Measurements from ENCODE around the gene ANK2. TPM values are rescaled to one million over a fixed set of nuclear protein-coding genes. Genes with fewer than 3 reads are reported as not detected.

Gene ANK2
- polyA plus RNA-seq, 1 donor (not counting 4 experiments of a cell fraction or from before 2014, with no cell fraction given) = 0.22 TPM

- H3K9ac ChIP-seq (ENCODE audit: control insufficient read depth, extremely low read depth, insufficient read depth, low read length) = no peak overlapping the region
Measured at GRCh38 chr4:113273721-113274220, 224.3 kb downstream of the ANK2 start.

GRCh38 chr4:113276464-113277170 lies 227.2 kb downstream of the ANK2 start:
- H3K4me3 ChIP-seq (ENCODE audit: control insufficient read depth in 2 of 3, extremely low read depth in 1 of 3, insufficient read depth in 2 of 3, low read depth in 1 of 3, low read length in 3 of 3) = no peak overlapping the region
- peaks cover 5% of the 10 kb centered on the region for H3K27me3 ChIP-seq (ENCODE audit: control insufficient read depth, extremely low read depth, insufficient read depth, low read length)
- H3K36me3 ChIP-seq (ENCODE audit: control insufficient read depth in 2 of 2, extremely low read depth in 1 of 2, insufficient read depth in 2 of 2, low read length in 2 of 2) = no peaks in the 10 kb centered on the region
- TF ChIP-seq EZH2 (IDR thresholded peaks at IDR 0.05; ENCODE audit: low read length) (no peak), CTCF (optimal IDR thresholded peaks at IDR 0.05 in 1 of 3, IDR thresholded peaks at IDR 0.05 in 1 of 3, conservative IDR thresholded peaks at IDR 0.05 in 1 of 3; ENCODE audit: extremely low read depth in 1 of 3, insufficient read depth in 2 of 3, low read length in 3 of 3) (no peak)
- H3K9ac ChIP-seq (ENCODE audit: control insufficient read depth, extremely low read depth, insufficient read depth, low read length) = no peak overlapping the region
- DNase-seq (ENCODE audit: low read depth, low spot score) (no peak), FAIRE-seq (no peak)
- H3K4me2 ChIP-seq (ENCODE audit: control insufficient read depth, extremely low read depth, insufficient read depth, low read depth, low read length) = no peak overlapping the region
- no peak overlapping the region for H3K27ac ChIP-seq (ENCODE audit: control insufficient read depth, insufficient read depth, low read length)
- no peak overlapping the region for H2AFZ ChIP-seq (ENCODE audit: control insufficient read depth, low read length)
- H4K20me1 ChIP-seq (ENCODE audit: control insufficient read depth, extremely low read depth, insufficient read depth, low read length) = no peaks in the 10 kb centered on the region
- no peaks in the 10 kb centered on the region for H3K9me1 ChIP-seq (ENCODE audit: control insufficient read depth, extremely low read depth, insufficient read depth, low read length)
- H3K79me2 ChIP-seq (ENCODE audit: control insufficient read depth, insufficient read depth, low read length) = no peaks in the 10 kb centered on the region
- no peaks in the 10 kb centered on the region for H3K4me1 ChIP-seq (ENCODE audit: control insufficient read depth, extremely low read depth, insufficient read depth, low read length)
- dilution Hi-C loops (cut with MboI; ENCODE audit: extremely low pct_ligation_motif_present, low sequenced_read_pairs) = no loop called here
- no peaks in the 10 kb centered on the region for H3K9me3 ChIP-seq (ENCODE audit: control insufficient read depth, low read depth, low read length)

More at GRCh38 chr4:113273721-113274220, 224.3 kb downstream of the ANK2 start:
- H3K27me3 ChIP-seq (ENCODE audit: control insufficient read depth, extremely low read depth, insufficient read depth, low read length) = peaks cover 8% of the 10 kb centered on the region
- H4K20me1 ChIP-seq (ENCODE audit: control insufficient read depth, extremely low read depth, insufficient read depth, low read length) = no peaks in the 10 kb centered on the region
- no peak overlapping the region for H3K27ac ChIP-seq (ENCODE audit: control insufficient read depth, insufficient read depth, low read length)
- no peaks in the 10 kb centered on the region for H3K4me1 ChIP-seq (ENCODE audit: control insufficient read depth, extremely low read depth, insufficient read depth, low read length)
- no peaks in the 10 kb centered on the region for H3K36me3 ChIP-seq (ENCODE audit: control insufficient read depth in 2 of 2, extremely low read depth in 1 of 2, insufficient read depth in 2 of 2, low read length in 2 of 2)
- H3K79me2 ChIP-seq (ENCODE audit: control insufficient read depth, insufficient read depth, low read length) = no peaks in the 10 kb centered on the region
- DNase-seq (ENCODE audit: low read depth, low spot score) = no peak
- no peak overlapping the region for H3K4me2 ChIP-seq (ENCODE audit: control insufficient read depth, extremely low read depth, insufficient read depth, low read depth, low read length)
- no peak overlapping the region for H3K4me3 ChIP-seq (ENCODE audit: control insufficient read depth in 2 of 3, extremely low read depth in 1 of 3, insufficient read depth in 2 of 3, low read depth in 1 of 3, low read length in 3 of 3)
- dilution Hi-C loops (cut with MboI; ENCODE audit: extremely low pct_ligation_motif_present, low sequenced_read_pairs) = no loop called here
- TF ChIP-seq CTCF (optimal IDR thresholded peaks at IDR 0.05 in 1 of 3, IDR thresholded peaks at IDR 0.05 in 1 of 3, conservative IDR thresholded peaks at IDR 0.05 in 1 of 3; ENCODE audit: extremely low read depth in 1 of 3, insufficient read depth in 2 of 3, low read length in 3 of 3) = no peak
- no peak for TF ChIP-seq EZH2 (IDR thresholded peaks at IDR 0.05; ENCODE audit: low read length)
- no peak for FAIRE-seq
- no peak overlapping the region for H2AFZ ChIP-seq (ENCODE audit: control insufficient read depth, low read length)
- no peaks in the 10 kb centered on the region for H3K9me1 ChIP-seq (ENCODE audit: control insufficient read depth, extremely low read depth, insufficient read depth, low read length)
- H3K9me3 ChIP-seq (ENCODE audit: control insufficient read depth, low read depth, low read length) = no peaks in the 10 kb centered on the region
